Stimulated activated CD4-positive, alpha-beta T cell treated with anti-CD3 and anti-CD28 coated beads, Interleukin-15, amount 100 ng/mL, for 48 hours (primary cell): ENCODE data around the gene TSPAN9.

ENCODE experiments used
- DNase-seq, 2 donors: peaks; one replicate each; pipeline ENCODE4 v3.0.0-alpha.2; 2020; ENCODE audit warnings: low read depth in 2 of 2

TSPAN9 gene

GRCh38 chr12:3335078-3335487, 257.9 kb downstream of the TSPAN9 start:
- DNase-seq = no peak
